Keratinocyte (primary cell): ENCODE measurements around the gene GDF9. TPM values are rescaled to one million over a fixed set of nuclear protein-coding genes. Genes with fewer than 3 reads are reported as not detected.
"Not testable (repeated sequence)": the region's sequence is repeated elsewhere in the genome, so short reads cannot be mapped to it uniquely, and the experiment has no call there.

ENCODE experiments used
- DNase-seq: peaks from one replicate; pipeline ENCODE4 v3.0.0-alpha.2; 2011; ENCODE audit warnings: low read depth, missing footprints, low spot score
- FAIRE-seq: peaks from 2 replicates; lab custom pipeline; 2011; peaks lifted over from hg19 to GRCh38; lab: Jason Lieb, UNC
- H2AFZ ChIP-seq: 2 replicates; pipeline ENCODE4 v1.6.0; 2012; ENCODE audit warnings: low read length, control low read depth, inconsistent platforms; ENCODE audit not compliant: control insufficient read depth
- H3K27ac ChIP-seq: 2 replicates; pipeline ENCODE4 v1.5.1; 2011; ENCODE audit warnings: low read length; ENCODE audit not compliant: control insufficient read depth, insufficient read depth
- H3K27me3 ChIP-seq: 3 replicates; pipeline ENCODE4 v1.6.0; 2011; ENCODE audit warnings: low read length; ENCODE audit not compliant: control insufficient read depth, insufficient read depth; ENCODE audit errors: extremely low read depth
- H3K36me3 ChIP-seq, 2 experiments: 2 replicates in 1 of 2; 3 replicates in 1 of 2; pipeline ENCODE4 v1.5.1; 2011; ENCODE audit warnings: low read length in 2 of 2, mild to moderate bottlenecking in 1 of 2; ENCODE audit not compliant: control insufficient read depth in 2 of 2, insufficient read depth in 2 of 2; ENCODE audit errors: extremely low read depth in 1 of 2
- H3K4me1 ChIP-seq: 3 replicates; pipeline ENCODE4 v1.5.1; 2011; ENCODE audit warnings: low read length; ENCODE audit not compliant: control insufficient read depth, insufficient read depth; ENCODE audit errors: extremely low read depth
- H3K4me2 ChIP-seq: 3 replicates; pipeline ENCODE4 v1.6.0; 2011; ENCODE audit warnings: low read depth, low read length; ENCODE audit not compliant: control insufficient read depth, insufficient read depth; ENCODE audit errors: extremely low read depth
- H3K4me3 ChIP-seq, 3 experiments: fragments of 200-600 bp in 1 of 3; sonication (generic) in 1 of 3; 2 replicates in 2 of 3; 3 replicates in 1 of 3; pipeline ENCODE4 v1.5.1; 2011 to 2016; ENCODE audit warnings: low read length in 3 of 3, mild to moderate bottlenecking in 3 of 3, control low read depth in 2 of 3, inconsistent platforms in 1 of 3, low read depth in 1 of 3, mixed read lengths in 1 of 3, mixed run types in 1 of 3, moderate library complexity in 1 of 3; ENCODE audit not compliant: control insufficient read depth in 2 of 3, insufficient read depth in 2 of 3; ENCODE audit errors: extremely low read depth in 1 of 3
- H3K79me2 ChIP-seq: 2 replicates; pipeline ENCODE4 v1.6.0; 2012; ENCODE audit warnings: low read length; ENCODE audit not compliant: control insufficient read depth, insufficient read depth
- H3K9ac ChIP-seq: 3 replicates; pipeline ENCODE4 v1.6.0; 2011; ENCODE audit warnings: low read length; ENCODE audit not compliant: control insufficient read depth, insufficient read depth; ENCODE audit errors: extremely low read depth
- H3K9me1 ChIP-seq: 3 replicates; pipeline ENCODE4 v1.6.0; 2011; ENCODE audit warnings: low read length; ENCODE audit not compliant: control insufficient read depth, insufficient read depth; ENCODE audit errors: extremely low read depth
- H3K9me3 ChIP-seq: 2 replicates; pipeline ENCODE4 v1.5.1; 2012; ENCODE audit warnings: low read depth, low read length; ENCODE audit not compliant: control insufficient read depth
- H4K20me1 ChIP-seq: 3 replicates; pipeline ENCODE4 v1.6.0; 2011; ENCODE audit warnings: low read length; ENCODE audit not compliant: control insufficient read depth, insufficient read depth; ENCODE audit errors: extremely low read depth
- EZH2 ChIP-seq: IDR thresholded peaks from one replicate; pipeline ENCODE4 v1.6.1; 2012; ENCODE audit warnings: inconsistent platforms, mild to moderate bottlenecking, low read length, moderate library complexity
- dilution Hi-C: fragments of 300-500 bp; cut with MboI; formaldehyde crosslinking; loops from one replicate; pipeline ENCODE4 v1.7.0; 2020; ENCODE audit warnings: low sequenced_read_pairs; ENCODE audit not compliant: extremely low pct_ligation_motif_present
- polyA plus RNA-seq, 5 experiments: library from polyadenylated mRNA; depleted of rRNA in 3 of 5; stranded (reverse) in 3 of 5; stranded (forward) in 1 of 5; unstranded in 1 of 5; fragments of >200 nt; gene quantifications; 1 replicate in 1 of 5; 2 replicates in 3 of 5; 3 replicates in 1 of 5; pipeline versions ENCODE4 v1.2.1 to v1.2.3, GENCODE V29; 2011 to 2012; ENCODE audit warnings: missing spikeins in 2 of 5, low read depth in 1 of 5, low replicate concordance in 1 of 5
- TF ChIP-seq, protein P1 (sequence below), 3 experiments: IDR thresholded peaks in 1 of 3; conservative IDR thresholded peaks in 1 of 3; optimal IDR thresholded peaks in 1 of 3; 2 replicates in 2 of 3; 3 replicates in 1 of 3; pipeline versions ENCODE3 to v1.5.1; 2011; ENCODE audit warnings: low read length in 3 of 3, mild to moderate bottlenecking in 3 of 3, moderate library complexity in 2 of 3, control low read depth in 1 of 3, inconsistent platforms in 1 of 3; ENCODE audit not compliant: insufficient read depth in 2 of 3; ENCODE audit errors: extremely low read depth in 1 of 3

GDF9 gene
- polyA plus RNA-seq, 1 donor (not counting 4 experiments of a cell fraction or from before 2014, with no cell fraction given): 0.21 TPM

DNA sequence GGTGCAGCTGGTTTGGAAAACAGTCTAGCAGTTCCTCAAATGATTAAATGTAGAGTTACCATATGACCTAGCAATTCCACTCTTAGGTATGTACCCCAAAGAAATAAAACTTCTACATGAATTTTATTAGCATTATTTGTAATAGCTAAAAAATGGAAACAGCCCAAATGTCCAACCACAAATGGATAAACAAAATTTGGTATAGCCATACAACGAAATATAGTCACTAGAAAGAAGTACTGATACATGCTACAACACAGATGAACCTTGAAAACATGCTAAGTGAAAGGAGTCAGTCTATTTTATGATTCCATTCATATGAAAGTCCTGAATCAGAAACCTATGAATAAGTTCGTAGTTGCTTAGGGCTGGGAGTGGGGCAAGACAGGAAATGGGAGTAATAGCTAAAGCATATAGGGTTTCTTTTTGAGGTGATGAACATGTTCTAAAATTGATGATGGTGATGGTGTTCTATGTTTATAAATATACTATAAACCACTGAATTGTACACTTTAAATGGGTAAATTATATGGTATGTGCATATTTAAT is 6.3 kb downstream of the GDF9 start:
- Histone ChIP-seq H3K79me2 (no peaks in the 10 kb centered on the region), H3K9ac (no peak overlapping the region), H3K4me1 (no peaks in the 10 kb centered on the region), H3K4me2 (no peak overlapping the region), H3K9me1 (no peaks in the 10 kb centered on the region), H4K20me1 (no peaks in the 10 kb centered on the region), H2AFZ (no peak overlapping the region), H3K36me3 (no peaks in the 10 kb centered on the region), H3K27me3 (no peaks in the 10 kb centered on the region), H3K27ac (no peak overlapping the region), H3K9me3 (no peaks in the 10 kb centered on the region), H3K4me3 (no peak overlapping the region)
- FAIRE-seq (no peak), DNase-seq (no peak)
- dilution Hi-C loops: no loop called here
- TF ChIP-seq, protein P1, sequence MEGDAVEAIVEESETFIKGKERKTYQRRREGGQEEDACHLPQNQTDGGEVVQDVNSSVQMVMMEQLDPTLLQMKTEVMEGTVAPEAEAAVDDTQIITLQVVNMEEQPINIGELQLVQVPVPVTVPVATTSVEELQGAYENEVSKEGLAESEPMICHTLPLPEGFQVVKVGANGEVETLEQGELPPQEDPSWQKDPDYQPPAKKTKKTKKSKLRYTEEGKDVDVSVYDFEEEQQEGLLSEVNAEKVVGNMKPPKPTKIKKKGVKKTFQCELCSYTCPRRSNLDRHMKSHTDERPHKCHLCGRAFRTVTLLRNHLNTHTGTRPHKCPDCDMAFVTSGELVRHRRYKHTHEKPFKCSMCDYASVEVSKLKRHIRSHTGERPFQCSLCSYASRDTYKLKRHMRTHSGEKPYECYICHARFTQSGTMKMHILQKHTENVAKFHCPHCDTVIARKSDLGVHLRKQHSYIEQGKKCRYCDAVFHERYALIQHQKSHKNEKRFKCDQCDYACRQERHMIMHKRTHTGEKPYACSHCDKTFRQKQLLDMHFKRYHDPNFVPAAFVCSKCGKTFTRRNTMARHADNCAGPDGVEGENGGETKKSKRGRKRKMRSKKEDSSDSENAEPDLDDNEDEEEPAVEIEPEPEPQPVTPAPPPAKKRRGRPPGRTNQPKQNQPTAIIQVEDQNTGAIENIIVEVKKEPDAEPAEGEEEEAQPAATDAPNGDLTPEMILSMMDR (optimal IDR thresholded peaks at IDR 0.05 in 1 of 3, IDR thresholded peaks at IDR 0.05 in 1 of 3, conservative IDR thresholded peaks at IDR 0.05 in 1 of 3; ENCODE audit: extremely low read depth in 1 of 3, insufficient read depth in 2 of 3, low read length in 3 of 3): no peak
- no peak for TF ChIP-seq EZH2

DNA sequence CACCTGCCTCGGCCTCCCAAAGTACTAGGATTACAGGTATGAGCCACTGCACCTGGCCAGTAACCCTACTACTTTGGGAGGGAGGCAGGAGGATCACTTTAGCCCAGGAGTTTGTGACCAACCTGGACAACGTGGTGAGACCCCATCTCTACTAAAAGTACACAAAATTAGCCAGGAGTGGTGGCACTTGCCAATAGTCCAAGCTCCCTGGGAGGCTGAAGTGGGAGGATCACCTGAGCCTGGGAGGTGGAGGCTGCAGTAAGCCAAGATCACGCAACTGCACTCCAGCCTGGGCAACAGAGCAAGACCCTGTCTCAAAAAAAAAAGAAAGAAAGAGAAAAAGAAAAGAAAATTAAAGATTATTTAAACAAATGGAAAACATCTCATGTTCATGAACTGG is 10.3 kb downstream of the GDF9 start:
- no peaks in the 10 kb centered on the region for H3K4me1 ChIP-seq
- no peak overlapping the region for H2AFZ ChIP-seq
- no peak overlapping the region for H3K4me3 ChIP-seq
- DNase-seq: no peak
- no peak for FAIRE-seq
- no peak overlapping the region for H3K9ac ChIP-seq
- no peaks in the 10 kb centered on the region for H4K20me1 ChIP-seq
- no peak overlapping the region for H3K27ac ChIP-seq
- no peaks in the 10 kb centered on the region for H3K36me3 ChIP-seq
- H3K9me3 ChIP-seq: no peaks in the 10 kb centered on the region
- no peak overlapping the region for H3K4me2 ChIP-seq
- dilution Hi-C loops: no loop called here
- no peaks in the 10 kb centered on the region for H3K79me2 ChIP-seq
- H3K27me3 ChIP-seq: no peaks in the 10 kb centered on the region
- H3K9me1 ChIP-seq: no peaks in the 10 kb centered on the region
- no peak for TF ChIP-seq EZH2
- TF ChIP-seq, protein P1 (optimal IDR thresholded peaks at IDR 0.05 in 1 of 3, IDR thresholded peaks at IDR 0.05 in 1 of 3, conservative IDR thresholded peaks at IDR 0.05 in 1 of 3; ENCODE audit: extremely low read depth in 1 of 3, insufficient read depth in 2 of 3, low read length in 3 of 3): no peak

DNA sequence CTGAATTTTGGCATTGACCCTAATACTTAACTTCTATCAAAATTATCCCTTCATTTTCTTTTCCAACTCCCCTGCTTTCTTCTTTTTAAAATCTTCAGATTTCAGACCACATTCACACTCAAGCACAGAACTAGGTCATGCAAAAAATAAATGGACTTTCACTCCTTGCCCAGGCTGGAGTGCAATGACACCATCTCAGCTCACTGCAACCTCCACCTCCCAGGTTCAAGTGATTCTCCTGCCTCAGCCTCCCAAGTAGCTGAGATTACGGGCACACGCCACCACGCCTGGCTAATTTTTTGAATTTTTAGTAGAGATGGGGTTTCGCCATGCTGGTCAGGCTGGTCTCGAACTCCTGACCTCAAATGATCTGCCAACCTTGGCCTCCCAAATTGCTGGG is 11.3 kb downstream of the GDF9 start:
- H3K27ac ChIP-seq, FAIRE-seq, H3K9ac ChIP-seq, DNase-seq, H2AFZ ChIP-seq, H3K4me3 ChIP-seq, H3K4me1 ChIP-seq, H3K4me2 ChIP-seq, H3K79me2 ChIP-seq, H3K36me3 ChIP-seq, H3K9me3 ChIP-seq, H3K9me1 ChIP-seq, dilution Hi-C loops, H3K27me3 ChIP-seq, H4K20me1 ChIP-seq: not testable (repeated sequence)
